ENCODE measurements around the gene NFATC2.

NFATC2 gene

GRCh38 chr20:51368461-51369211 is 173.9 kb downstream of the NFATC2 start:
- ChIA-PET POLR2A (no interaction called here), CTCF (interaction anchor here (0.9 to 13.3 kb wide), 8 partner anchors 18 to 387 kb away, joined by 3 to 206 read pairs (median 20); no protein-coding TSS in a partner anchor)
- TF ChIP-seq CTCF (IDR thresholded peaks at IDR 0.05; ENCODE audit: insufficient read depth, low read length, missing control alignments): no peak
- DNase-seq (ENCODE audit: low read depth, low spot score): no peak
- H3K4me3 ChIP-seq (ENCODE audit: low read depth, low read length): no peak overlapping the region

GRCh38 chr20:51366155-51366886 is 176.2 kb downstream of the NFATC2 start:
- CTCF ChIA-PET: interaction anchor here (1.6 to 8.5 kb wide), 7 partner anchors 13 to 379 kb away, joined by 5 to 153 read pairs (median 15); no protein-coding TSS in a partner anchor
- DNase-seq (ENCODE audit: low read depth, low spot score): peak; percentile 100
- H3K4me3 ChIP-seq (ENCODE audit: low read depth, low read length): no peak overlapping the region
- TF ChIP-seq CTCF (IDR thresholded peaks at IDR 0.05; ENCODE audit: insufficient read depth, low read length, missing control alignments): no peak
- POLR2A ChIA-PET: interaction anchor here (0.8 to 1.5 kb wide), 6 partner anchors 11 to 386 kb away, joined by 3 to 6 read pairs (median 4); no protein-coding TSS in a partner anchor

- DNase-seq (ENCODE audit: low read depth, low spot score): peak; percentile 82
- H3K4me3 ChIP-seq (ENCODE audit: low read depth, low read length): no peak overlapping the region
- ChIA-PET POLR2A (interaction anchor here (0.8 to 1.5 kb wide), 5 partner anchors 27 to 386 kb away, joined by 3 to 6 read pairs (median 3); no protein-coding TSS in a partner anchor), CTCF (interaction anchor here (2.8 to 8.5 kb wide), 4 partner anchors 14 to 378 kb away, joined by 15 to 153 read pairs (median 30); no protein-coding TSS in a partner anchor)
- TF ChIP-seq CTCF (IDR thresholded peaks at IDR 0.05; ENCODE audit: insufficient read depth, low read length, missing control alignments): no peak
These were observed 176.8 kb downstream of the NFATC2 start for GRCh38 chr20:51365670-51366069.

- no peak for DNase-seq (ENCODE audit: low read depth, low spot score)
- TF ChIP-seq CTCF (IDR thresholded peaks at IDR 0.05; ENCODE audit: insufficient read depth, low read length, missing control alignments): no peak
- ChIA-PET CTCF (no interaction called here), POLR2A (no interaction called here)
- H3K4me3 ChIP-seq (ENCODE audit: low read depth, low read length): no peak overlapping the region
These were observed 178.7 kb downstream of the NFATC2 start for GRCh38 chr20:51363813-51364212.

- ChIA-PET CTCF (interaction anchor here (0.8 to 1.4 kb wide), 3 partner anchors 231 to 376 kb away, joined by 3 to 9 read pairs (median 5); no protein-coding TSS in a partner anchor), POLR2A (no interaction called here)
- DNase-seq (ENCODE audit: low read depth, low spot score): no peak
- TF ChIP-seq CTCF (IDR thresholded peaks at IDR 0.05; ENCODE audit: insufficient read depth, low read length, missing control alignments): no peak
- H3K4me3 ChIP-seq (ENCODE audit: low read depth, low read length): no peak overlapping the region
These were observed 179.1 kb downstream of the NFATC2 start for GRCh38 chr20:51363378-51363777.

GRCh38 chr20:51362254-51362653 is 180.3 kb downstream of the NFATC2 start:
- ChIA-PET CTCF (interaction anchor here (0.8 to 1.4 kb wide), 3 partner anchors 232 to 374 kb away, joined by 3 to 9 read pairs (median 5); no protein-coding TSS in a partner anchor), POLR2A (no interaction called here)
- no peak for TF ChIP-seq CTCF (IDR thresholded peaks at IDR 0.05; ENCODE audit: insufficient read depth, low read length, missing control alignments)
- no peak overlapping the region for H3K4me3 ChIP-seq (ENCODE audit: low read depth, low read length)
- no peak for DNase-seq (ENCODE audit: low read depth, low spot score)
